HepG2 (cell line): ENCODE measurements around the gene EPO. TPM values are rescaled to one million over a fixed set of nuclear protein-coding genes. Genes with fewer than 3 reads are reported as not detected.

ENCODE experiments used
- ATRX ChIP-seq: sonication (generic); formaldehyde crosslinking; IDR thresholded peaks from 2 replicates; pipeline ENCODE4 v1.4.0; 2020; ENCODE audit warnings: missing genetic modification reagents, borderline replicate concordance
- CAMTA2 ChIP-seq: sonication (generic); formaldehyde crosslinking; IDR thresholded peaks from 2 replicates; pipeline ENCODE4 v1.4.0; 2020; ENCODE audit warnings: mild to moderate bottlenecking, missing genetic modification reagents, borderline replicate concordance
- KDM3A ChIP-seq: IDR thresholded peaks from 2 replicates; pipeline ENCODE4 v1.6.1; 2018; ENCODE audit warnings: low read depth, missing compliant biosample characterization
- NR2C2 ChIP-seq: sonication (generic); formaldehyde crosslinking; IDR thresholded peaks from 2 replicates; pipeline ENCODE4 v1.4.0; 2020; ENCODE audit warnings: missing genetic modification reagents, mild to moderate bottlenecking, moderate library complexity, borderline replicate concordance
- NR3C1 ChIP-seq: sonication (generic); formaldehyde crosslinking; IDR thresholded peaks from 2 replicates; pipeline ENCODE4 v1.4.0; 2020; ENCODE audit warnings: missing genetic modification reagents
- ONECUT2 ChIP-seq: sonication (generic); formaldehyde crosslinking; IDR thresholded peaks from 2 replicates; pipeline ENCODE4 v1.4.0; 2020; ENCODE audit warnings: missing genetic modification reagents
- PATZ1 ChIP-seq: sonication (generic); formaldehyde crosslinking; IDR thresholded peaks from 2 replicates; pipeline ENCODE4 v1.4.0; 2020; ENCODE audit warnings: missing genetic modification reagents
- PPARG ChIP-seq: conservative IDR thresholded peaks from 2 replicates; pipeline ENCODE4 v1.6.1; 2016; ENCODE audit warnings: missing biosample characterization, missing genetic modification reagents
- RFX1 ChIP-seq: fragments of 450-650 bp; IDR thresholded peaks from 2 replicates; pipeline ENCODE4 v1.6.1; 2017
- SOX13 ChIP-seq, 3 experiments: fragments of 450-650 bp in 1 of 3; sonication (generic) in 1 of 3; formaldehyde crosslinking in 1 of 3; IDR thresholded peaks in 2 of 3; conservative IDR thresholded peaks in 1 of 3; 2 replicates each; pipeline versions ENCODE4 v1.5.0 to v1.6.1; 2016 to 2020; ENCODE audit warnings: antibody characterized with exemption in 1 of 3, mild to moderate bottlenecking in 1 of 3, missing compliant biosample characterization in 1 of 3, missing genetic modification reagents in 1 of 3, moderate library complexity in 1 of 3
- STAG1 ChIP-seq: sonication (generic); formaldehyde crosslinking; IDR thresholded peaks from 2 replicates; pipeline ENCODE4 v1.4.0; 2020; ENCODE audit warnings: missing genetic modification reagents
- TOPORS ChIP-seq: sonication (generic); formaldehyde crosslinking; IDR thresholded peaks from 2 replicates; pipeline ENCODE4 v1.8.0; 2023; ENCODE audit warnings: mild to moderate bottlenecking, missing genetic modification reagents
- ZBTB3 ChIP-seq: sonication (generic); formaldehyde crosslinking; IDR thresholded peaks from 2 replicates; pipeline ENCODE4 v1.4.0; 2020; ENCODE audit warnings: low read depth, mild to moderate bottlenecking, moderate library complexity, missing genetic modification reagents, borderline replicate concordance
- ZFP36L1 ChIP-seq: sonication (generic); formaldehyde crosslinking; IDR thresholded peaks from 2 replicates; pipeline ENCODE4 v1.8.0; 2022; ENCODE audit warnings: mild to moderate bottlenecking, missing genetic modification reagents, moderate library complexity
- ZMAT3 ChIP-seq: sonication (generic); formaldehyde crosslinking; conservative IDR thresholded peaks from 2 replicates; pipeline ENCODE4 v1.7.0; 2021; ENCODE audit warnings: missing genetic modification reagents
- ZNF282 ChIP-seq: fragments of 450-650 bp; IDR thresholded peaks from 2 replicates; pipeline ENCODE4 v1.6.1; 2018; ENCODE audit not compliant: partially characterized antibody
- ZNF672 ChIP-seq: sonication (generic); formaldehyde crosslinking; IDR thresholded peaks from 2 replicates; pipeline ENCODE4 v1.8.1; 2022; ENCODE audit warnings: missing genetic modification reagents
- ZNF720 ChIP-seq: sonication (generic); formaldehyde crosslinking; IDR thresholded peaks from 2 replicates; pipeline ENCODE4 v1.4.0; 2020; ENCODE audit warnings: missing genetic modification reagents
- ZSCAN12 ChIP-seq: sonication (generic); formaldehyde crosslinking; IDR thresholded peaks from 2 replicates; pipeline ENCODE4 v1.9.0; 2021; ENCODE audit warnings: mild to moderate bottlenecking, missing genetic modification reagents
- polyA plus RNA-seq, 8 experiments: library from polyadenylated mRNA; depleted of rRNA in 3 of 8; stranded (reverse) in 7 of 8; unstranded in 1 of 8; fragments of >200 nt; fragmentation: Illumina TruSeq in 4 of 8; extraction: Trizol in 4 of 8; gene quantifications; 2 replicates each; pipeline versions ENCODE4 v1.2.1 to v1.2.3, GENCODE V29; 2011 to 2016; ENCODE audit warnings: low read depth in 4 of 8, missing spikeins in 1 of 8, mixed read lengths in 1 of 8; ENCODE audit not compliant: insufficient read depth in 1 of 8
- total RNA-seq, 5 experiments: library from RNA; depleted of rRNA; stranded (reverse); fragments of >200 nt; fragmentation: Illumina TruSeq; extraction: Trizol; gene quantifications; 2 replicates each; pipeline ENCODE4 v1.2.3, GENCODE V29; 2016; ENCODE audit warnings: low read depth in 1 of 5
- TF ChIP-seq, protein P1 (sequence below): sonication (generic); formaldehyde crosslinking; conservative IDR thresholded peaks from 2 replicates; pipeline ENCODE4 v1.4.0; 2020; ENCODE audit warnings: missing genetic modification reagents
- TF ChIP-seq, protein P2 (sequence below): sonication (generic); formaldehyde crosslinking; IDR thresholded peaks from 2 replicates; pipeline ENCODE4 v1.4.0; 2020; ENCODE audit warnings: missing genetic modification reagents, borderline replicate concordance
- TF ChIP-seq, protein P3 (sequence below): sonication (generic); formaldehyde crosslinking; IDR thresholded peaks from 2 replicates; pipeline ENCODE4 v1.4.0; 2020; ENCODE audit warnings: missing genetic modification reagents
- TF ChIP-seq, protein P4 (sequence below): sonication (generic); formaldehyde crosslinking; IDR thresholded peaks from 2 replicates; pipeline ENCODE4 v1.9.0; 2021; ENCODE audit warnings: missing genetic modification reagents, mild to moderate bottlenecking, borderline replicate concordance

Gene EPO
- total and polyA plus RNA-seq, 2 of the 13 experiments (the other 11 are each of a cell fraction or from before 2014, with no cell fraction given) = 10.3 to 25.7 TPM

DNA sequence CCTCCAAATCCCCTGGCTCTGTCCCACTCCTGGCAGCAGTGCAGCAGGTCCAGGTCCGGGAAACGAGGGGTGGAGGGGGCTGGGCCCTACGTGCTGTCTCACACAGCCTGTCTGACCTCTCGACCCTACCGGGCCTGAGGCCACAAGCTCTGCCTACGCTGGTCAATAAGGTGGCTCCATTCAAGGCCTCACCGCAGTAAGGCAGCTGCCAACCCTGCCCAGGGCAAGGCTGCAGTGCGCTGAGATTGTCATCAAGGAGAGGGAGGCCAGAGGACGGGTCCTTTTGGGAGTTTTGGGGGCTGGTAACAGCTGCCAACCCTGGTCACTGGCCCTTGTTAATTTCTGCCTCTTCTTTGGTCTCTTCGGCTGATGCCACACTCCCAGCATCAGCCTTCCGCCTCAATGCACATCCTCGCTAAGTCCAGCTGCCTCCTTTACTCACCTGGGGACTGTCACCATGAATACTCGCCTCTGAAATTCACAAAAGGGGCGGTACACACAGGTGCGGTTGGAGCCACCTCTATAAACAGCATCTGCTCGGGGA lies 3.5 kb downstream of the EPO start (continued):
- no peak for TF ChIP-seq NR3C1
- no peak for TF ChIP-seq CAMTA2 (CRISPR knock-in tag)
- TF ChIP-seq ZNF672 (CRISPR knock-in tag) = no peak
- no peak for TF ChIP-seq RFX1
- TF ChIP-seq ZBTB3 (CRISPR knock-in tag) = no peak
- no peak for TF ChIP-seq ZMAT3 (CRISPR knock-in tag)
- TF ChIP-seq ATRX (CRISPR knock-in tag) = no peak
- no peak for TF ChIP-seq ZNF282
- no peak for TF ChIP-seq NR2C2 (CRISPR knock-in tag)
- TF ChIP-seq, protein P1, sequence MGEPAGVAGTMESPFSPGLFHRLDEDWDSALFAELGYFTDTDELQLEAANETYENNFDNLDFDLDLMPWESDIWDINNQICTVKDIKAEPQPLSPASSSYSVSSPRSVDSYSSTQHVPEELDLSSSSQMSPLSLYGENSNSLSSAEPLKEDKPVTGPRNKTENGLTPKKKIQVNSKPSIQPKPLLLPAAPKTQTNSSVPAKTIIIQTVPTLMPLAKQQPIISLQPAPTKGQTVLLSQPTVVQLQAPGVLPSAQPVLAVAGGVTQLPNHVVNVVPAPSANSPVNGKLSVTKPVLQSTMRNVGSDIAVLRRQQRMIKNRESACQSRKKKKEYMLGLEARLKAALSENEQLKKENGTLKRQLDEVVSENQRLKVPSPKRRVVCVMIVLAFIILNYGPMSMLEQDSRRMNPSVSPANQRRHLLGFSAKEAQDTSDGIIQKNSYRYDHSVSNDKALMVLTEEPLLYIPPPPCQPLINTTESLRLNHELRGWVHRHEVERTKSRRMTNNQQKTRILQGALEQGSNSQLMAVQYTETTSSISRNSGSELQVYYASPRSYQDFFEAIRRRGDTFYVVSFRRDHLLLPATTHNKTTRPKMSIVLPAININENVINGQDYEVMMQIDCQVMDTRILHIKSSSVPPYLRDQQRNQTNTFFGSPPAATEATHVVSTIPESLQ (CRISPR knock-in tag) = no peak
- no peak for TF ChIP-seq ONECUT2 (CRISPR knock-in tag)
- TF ChIP-seq ZNF720 (CRISPR knock-in tag) = no peak
- no peak for TF ChIP-seq STAG1 (CRISPR knock-in tag)
- TF ChIP-seq PPARG (CRISPR knock-in tag) = peak; percentile 54
- TF ChIP-seq, protein P2, sequence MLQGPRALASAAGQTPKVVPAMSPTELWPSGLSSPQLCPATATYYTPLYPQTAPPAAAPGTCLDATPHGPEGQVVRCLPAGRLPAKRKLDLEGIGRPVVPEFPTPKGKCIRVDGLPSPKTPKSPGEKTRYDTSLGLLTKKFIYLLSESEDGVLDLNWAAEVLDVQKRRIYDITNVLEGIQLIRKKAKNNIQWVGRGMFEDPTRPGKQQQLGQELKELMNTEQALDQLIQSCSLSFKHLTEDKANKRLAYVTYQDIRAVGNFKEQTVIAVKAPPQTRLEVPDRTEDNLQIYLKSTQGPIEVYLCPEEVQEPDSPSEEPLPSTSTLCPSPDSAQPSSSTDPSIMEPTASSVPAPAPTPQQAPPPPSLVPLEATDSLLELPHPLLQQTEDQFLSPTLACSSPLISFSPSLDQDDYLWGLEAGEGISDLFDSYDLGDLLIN (CRISPR knock-in tag) = no peak
- no peak for TF ChIP-seq ZSCAN12 (CRISPR knock-in tag)
- TF ChIP-seq, protein P3, sequence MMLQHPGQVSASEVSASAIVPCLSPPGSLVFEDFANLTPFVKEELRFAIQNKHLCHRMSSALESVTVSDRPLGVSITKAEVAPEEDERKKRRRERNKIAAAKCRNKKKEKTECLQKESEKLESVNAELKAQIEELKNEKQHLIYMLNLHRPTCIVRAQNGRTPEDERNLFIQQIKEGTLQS (CRISPR knock-in tag) = no peak
- no peak for TF ChIP-seq SOX13 (IDR thresholded peaks at IDR 0.05)
- TF ChIP-seq SOX13 (CRISPR knock-in tag; conservative IDR thresholded peaks at IDR 0.05 in 1 of 2, IDR thresholded peaks at IDR 0.05 in 1 of 2) = peak in 1 of 2 experiments; percentile 47; a peak in 1 of 4 replicates
- no peak for TF ChIP-seq TOPORS (CRISPR knock-in tag)
- peak; percentile 42; the same call in 1 of the 2 replicates for TF ChIP-seq PATZ1
- TF ChIP-seq, protein P4, sequence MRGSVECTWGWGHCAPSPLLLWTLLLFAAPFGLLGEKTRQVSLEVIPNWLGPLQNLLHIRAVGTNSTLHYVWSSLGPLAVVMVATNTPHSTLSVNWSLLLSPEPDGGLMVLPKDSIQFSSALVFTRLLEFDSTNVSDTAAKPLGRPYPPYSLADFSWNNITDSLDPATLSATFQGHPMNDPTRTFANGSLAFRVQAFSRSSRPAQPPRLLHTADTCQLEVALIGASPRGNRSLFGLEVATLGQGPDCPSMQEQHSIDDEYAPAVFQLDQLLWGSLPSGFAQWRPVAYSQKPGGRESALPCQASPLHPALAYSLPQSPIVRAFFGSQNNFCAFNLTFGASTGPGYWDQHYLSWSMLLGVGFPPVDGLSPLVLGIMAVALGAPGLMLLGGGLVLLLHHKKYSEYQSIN (CRISPR knock-in tag) = no peak
- TF ChIP-seq KDM3A (CRISPR knock-in tag) = no peak
- peak; percentile 68; the same call in 1 of the 2 replicates for TF ChIP-seq ZFP36L1
